ENCODE results near the gene RGS6.

The RGS6 gene

GRCh38 chr14:72040528-72040927 lies 108.3 kb downstream of the RGS6 start:
- Histone ChIP-seq H3K27ac (ENCODE audit: low read depth, low read length) (no peak overlapping the region), H3K4me2 (ENCODE audit: low read length) (no peak overlapping the region), H4K20me1 (ENCODE audit: control insufficient read depth, insufficient read depth, low read depth, low read length) (no peaks in the 10 kb centered on the region), H3F3A (ENCODE audit: control insufficient read depth, insufficient read depth) (no peaks in the 10 kb centered on the region), H3K9me2 (replicated peaks; ENCODE audit: control insufficient read depth, low read length) (no peaks in the 10 kb centered on the region), H3K36me3 (ENCODE audit: control insufficient read depth, low read length) (no peaks in the 10 kb centered on the region), H3K9me3 (ENCODE audit: control insufficient read depth, insufficient read depth, low read length) (no peaks in the 10 kb centered on the region), H3K4me3 (ENCODE audit: low read length) (no peak overlapping the region), H3K27me3 (ENCODE audit: control insufficient read depth, low read length) (no peaks in the 10 kb centered on the region; the same call in 1 of the 2 replicates), H3K4me1 (ENCODE audit: control insufficient read depth, low read length) (no peaks in the 10 kb centered on the region), H3K79me2 (ENCODE audit: control insufficient read depth, low read length) (no peaks in the 10 kb centered on the region)
- TF ChIP-seq CTCF (IDR thresholded peaks at IDR 0.05; ENCODE audit: low read depth, low read length, poor library complexity, severe bottlenecking) (no peak), EZH2phosphoT487 (IDR thresholded peaks at IDR 0.05; ENCODE audit: borderline replicate concordance, low read length) (no peak)

DNA sequence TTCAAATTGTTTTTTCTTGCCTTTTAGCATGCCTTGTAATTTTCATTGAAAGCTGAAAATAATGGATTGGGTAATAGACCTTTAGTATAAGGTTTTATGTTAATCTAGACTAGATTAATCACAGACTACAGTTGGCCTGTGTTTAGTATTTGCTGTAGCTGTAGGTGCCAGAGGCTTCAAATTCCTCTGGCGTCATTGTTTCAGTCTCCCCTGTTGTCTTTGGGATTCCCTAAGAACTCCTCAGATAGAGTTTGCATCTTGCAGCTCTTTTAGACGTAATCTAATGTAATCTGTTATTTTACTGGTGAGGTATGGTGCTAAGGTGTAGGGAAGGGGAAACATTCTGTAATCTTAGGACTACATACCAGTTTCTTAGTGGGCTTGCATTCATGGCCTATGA lies 113.0 kb downstream of the RGS6 start:
- no peak overlapping the region for H3K4me2 ChIP-seq (ENCODE audit: low read length)
- TF ChIP-seq CTCF (IDR thresholded peaks at IDR 0.05; ENCODE audit: low read depth, low read length, poor library complexity, severe bottlenecking) (no peak), EZH2phosphoT487 (IDR thresholded peaks at IDR 0.05; ENCODE audit: borderline replicate concordance, low read length) (no peak)

DNA sequence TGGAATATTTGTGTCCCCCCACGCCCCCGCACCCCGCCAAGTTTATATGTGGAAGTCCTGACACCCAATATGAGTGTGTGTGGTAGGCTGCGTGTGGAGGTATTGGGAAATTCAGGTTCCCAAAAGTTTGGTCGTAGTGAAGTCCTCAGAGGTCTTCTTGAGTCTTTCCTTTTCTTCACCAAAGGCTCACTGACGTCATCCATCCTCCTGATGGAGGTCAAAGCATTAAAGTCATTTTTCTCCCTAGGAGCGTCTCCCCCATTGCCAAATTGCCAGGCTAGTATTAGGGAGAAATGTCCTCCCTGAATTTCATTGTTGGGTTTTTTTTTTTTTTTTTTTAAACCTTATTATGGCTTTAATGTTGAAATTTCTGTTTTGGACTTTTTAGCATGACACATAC lies 113.7 kb downstream of the RGS6 start:
- TF ChIP-seq EZH2phosphoT487 (IDR thresholded peaks at IDR 0.05; ENCODE audit: borderline replicate concordance, low read length) (no peak), CTCF (IDR thresholded peaks at IDR 0.05; ENCODE audit: low read depth, low read length, poor library complexity, severe bottlenecking) (no peak)
- Histone ChIP-seq H3F3A (ENCODE audit: control insufficient read depth, insufficient read depth) (no peaks in the 10 kb centered on the region), H4K20me1 (ENCODE audit: control insufficient read depth, insufficient read depth, low read depth, low read length) (no peaks in the 10 kb centered on the region), H3K4me2 (ENCODE audit: low read length) (no peak overlapping the region), H3K27me3 (ENCODE audit: control insufficient read depth, low read length) (no peaks in the 10 kb centered on the region; the same call in none of the 2 replicates), H3K79me2 (ENCODE audit: control insufficient read depth, low read length) (no peaks in the 10 kb centered on the region), H3K9me2 (replicated peaks; ENCODE audit: control insufficient read depth, low read length) (no peaks in the 10 kb centered on the region), H3K27ac (ENCODE audit: low read depth, low read length) (no peak overlapping the region), H3K9me3 (ENCODE audit: control insufficient read depth, insufficient read depth, low read length) (no peaks in the 10 kb centered on the region), H3K4me3 (ENCODE audit: low read length) (no peak overlapping the region), H3K4me1 (ENCODE audit: control insufficient read depth, low read length) (no peaks in the 10 kb centered on the region), H3K36me3 (ENCODE audit: control insufficient read depth, low read length) (no peaks in the 10 kb centered on the region)

More for the DNA sequence above, 113.0 kb downstream of the RGS6 start:
- Histone ChIP-seq H3F3A (ENCODE audit: control insufficient read depth, insufficient read depth) (no peaks in the 10 kb centered on the region), H3K79me2 (ENCODE audit: control insufficient read depth, low read length) (no peaks in the 10 kb centered on the region), H3K9me3 (ENCODE audit: control insufficient read depth, insufficient read depth, low read length) (no peaks in the 10 kb centered on the region), H3K4me3 (ENCODE audit: low read length) (no peak overlapping the region), H4K20me1 (ENCODE audit: control insufficient read depth, insufficient read depth, low read depth, low read length) (no peaks in the 10 kb centered on the region), H3K36me3 (ENCODE audit: control insufficient read depth, low read length) (no peaks in the 10 kb centered on the region), H3K27me3 (ENCODE audit: control insufficient read depth, low read length) (no peaks in the 10 kb centered on the region; the same call in none of the 2 replicates), H3K27ac (ENCODE audit: low read depth, low read length) (no peak overlapping the region), H3K4me1 (ENCODE audit: control insufficient read depth, low read length) (no peaks in the 10 kb centered on the region), H3K9me2 (replicated peaks; ENCODE audit: control insufficient read depth, low read length) (no peaks in the 10 kb centered on the region)

All from DOHH2 (cell line).